GM11168 (cell line): Measurements from ENCODE around the gene SCNN1B.
"Not testable (repeated sequence)": the region's sequence is repeated elsewhere in the genome, so short reads cannot be mapped to it uniquely, and the experiment has no call there.

Experiments
- in situ Hi-C: fragments of 300-500 bp; cut with MboI; formaldehyde crosslinking; loops from one replicate; pipeline ENCODE4 v1.12.0; 2022; ENCODE audit warnings: low sequenced_read_pairs; ENCODE audit not compliant: unreplicated experiment

SCNN1B gene

DNA sequence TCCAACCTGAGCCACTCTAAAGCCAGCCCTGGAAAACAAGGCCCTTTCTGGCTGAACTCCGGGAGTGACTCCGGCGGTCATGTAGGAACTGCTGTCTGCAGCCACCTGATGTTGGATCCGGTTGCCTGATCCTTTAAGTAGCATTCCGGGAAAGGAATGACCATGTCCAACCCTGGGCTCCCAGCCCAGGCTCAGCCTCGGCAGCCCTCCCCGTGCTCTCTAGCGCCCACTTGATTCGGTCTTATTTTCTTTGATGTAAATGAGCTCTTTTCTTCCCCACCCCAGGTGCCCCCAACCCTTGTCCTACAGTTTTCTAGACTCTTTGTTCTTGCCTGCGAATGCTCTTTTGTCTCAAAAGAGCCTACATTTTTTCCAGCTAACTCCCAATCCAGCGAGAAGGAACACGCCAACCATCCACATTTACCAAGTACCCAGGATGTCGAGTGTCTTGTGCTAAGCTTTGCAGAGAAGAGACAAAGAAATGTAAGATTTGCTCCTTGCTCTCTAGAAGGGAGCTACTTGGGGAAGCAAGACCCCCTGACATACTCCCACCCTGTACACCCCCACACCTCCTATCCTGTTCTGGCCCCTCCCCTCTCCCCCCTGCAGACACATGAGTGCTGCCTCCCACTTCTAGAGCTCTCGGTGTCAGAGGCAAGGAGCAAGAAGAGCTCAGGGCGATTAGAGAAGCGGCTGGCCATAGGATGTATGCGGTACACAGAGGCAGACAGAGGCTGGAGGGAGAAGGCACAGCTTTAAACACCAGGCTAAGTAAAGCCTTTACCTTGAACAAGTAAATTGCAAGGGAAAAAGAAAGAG is 97.1 kb downstream of the SCNN1B start:
- in situ Hi-C loops: no loop called here

DNA sequence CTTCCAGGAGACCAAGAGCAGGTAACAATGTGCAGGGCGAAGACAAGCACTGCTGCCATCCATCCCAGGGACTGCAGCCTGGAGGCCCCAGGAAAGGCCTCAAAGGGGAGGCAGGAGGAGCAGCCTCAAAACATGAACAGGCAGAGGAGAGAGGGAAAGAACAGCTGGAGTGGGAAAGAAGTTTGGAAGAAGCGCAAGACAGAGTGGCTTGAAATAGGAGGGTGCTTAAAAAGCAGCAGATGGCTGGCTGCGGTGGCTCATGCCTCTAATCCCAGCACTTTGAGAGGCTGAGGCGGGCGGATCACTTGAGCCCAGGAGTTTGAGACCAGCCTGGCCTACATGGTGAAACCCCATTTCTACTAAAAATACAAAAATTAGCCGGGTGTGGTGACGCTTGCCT is 98.3 kb downstream of the SCNN1B start:
- in situ Hi-C loops: not testable (repeated sequence)

DNA sequence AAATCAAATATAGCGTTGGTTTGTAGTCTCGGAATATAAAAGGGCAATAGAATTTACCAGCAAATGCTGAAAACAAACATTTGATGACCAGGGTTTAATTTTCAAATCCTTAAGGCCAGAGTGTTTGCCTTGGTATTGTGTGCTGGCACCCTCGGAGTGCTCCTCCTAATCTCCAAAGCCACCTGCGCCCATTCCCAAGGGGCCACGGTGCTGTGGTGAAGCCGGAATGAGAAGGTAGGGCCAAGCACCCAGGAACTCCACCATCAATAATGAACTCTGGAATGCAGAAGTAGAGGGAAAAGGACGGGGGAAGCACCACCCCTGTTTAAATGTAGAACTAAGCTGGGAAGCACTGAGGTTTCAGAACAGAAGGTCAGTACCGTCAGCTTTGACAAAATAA is 99.0 kb downstream of the SCNN1B start:
- in situ Hi-C loops: no loop called here

DNA sequence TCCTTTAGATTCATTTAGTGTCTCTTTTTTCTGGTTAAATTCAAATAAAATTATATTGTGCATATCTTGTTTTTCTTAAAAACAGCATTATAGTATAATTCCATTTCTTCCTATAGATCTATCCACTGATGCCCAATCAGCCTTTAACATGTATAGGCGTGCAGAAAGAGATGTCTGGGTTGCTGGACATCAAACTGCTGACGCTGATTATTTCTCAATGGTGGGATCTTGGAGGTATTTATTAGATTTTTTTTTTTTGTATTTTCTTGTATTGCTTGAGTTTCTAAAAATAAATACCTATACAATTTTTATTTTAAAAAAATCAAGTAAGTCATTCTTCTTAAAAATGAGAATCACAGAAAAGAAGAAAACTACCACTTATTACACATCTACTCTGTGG is 100.0 kb downstream of the SCNN1B start:
- in situ Hi-C loops: no loop called here

DNA sequence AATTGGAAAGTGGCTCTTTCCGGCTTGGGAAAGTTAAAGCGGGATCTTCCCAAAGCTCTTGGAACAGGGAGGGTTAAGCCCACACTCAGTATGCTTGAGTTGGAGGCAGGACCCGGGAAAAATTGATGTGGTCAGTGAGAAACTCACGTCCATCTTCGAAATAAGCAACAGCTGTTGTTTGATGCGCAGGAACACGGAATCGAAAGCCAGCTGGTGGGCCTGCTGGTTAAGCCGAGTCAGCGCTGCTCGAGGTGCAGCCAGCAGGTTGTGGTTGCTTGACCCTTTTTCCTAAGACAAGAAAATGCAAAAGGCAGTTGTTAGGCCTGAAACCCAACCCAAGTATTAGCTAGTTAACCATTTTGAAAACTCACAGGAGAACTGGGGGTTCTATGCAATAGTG is 101.4 kb downstream of the SCNN1B start:
- in situ Hi-C loops: no loop called here

DNA sequence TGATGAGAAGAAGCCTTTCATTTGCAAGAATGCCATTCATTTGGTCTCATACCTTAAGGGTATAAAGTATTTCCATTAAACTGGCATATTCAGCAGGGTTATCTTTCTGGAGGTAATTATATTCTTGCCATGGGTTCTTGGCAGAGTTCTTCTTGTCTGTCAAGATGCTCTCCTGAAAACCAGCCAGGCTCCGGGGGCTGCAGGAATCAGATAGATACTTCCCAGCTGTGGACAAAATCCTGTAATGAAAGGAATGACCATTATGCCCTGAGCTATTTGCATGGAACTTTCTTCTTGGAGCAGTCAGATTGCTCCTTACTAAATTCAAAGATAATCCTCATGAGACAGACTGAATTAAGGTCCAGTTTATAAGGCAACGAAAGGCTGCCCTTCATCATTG is 103.9 kb downstream of the SCNN1B start:
- in situ Hi-C loops: no loop called here

DNA sequence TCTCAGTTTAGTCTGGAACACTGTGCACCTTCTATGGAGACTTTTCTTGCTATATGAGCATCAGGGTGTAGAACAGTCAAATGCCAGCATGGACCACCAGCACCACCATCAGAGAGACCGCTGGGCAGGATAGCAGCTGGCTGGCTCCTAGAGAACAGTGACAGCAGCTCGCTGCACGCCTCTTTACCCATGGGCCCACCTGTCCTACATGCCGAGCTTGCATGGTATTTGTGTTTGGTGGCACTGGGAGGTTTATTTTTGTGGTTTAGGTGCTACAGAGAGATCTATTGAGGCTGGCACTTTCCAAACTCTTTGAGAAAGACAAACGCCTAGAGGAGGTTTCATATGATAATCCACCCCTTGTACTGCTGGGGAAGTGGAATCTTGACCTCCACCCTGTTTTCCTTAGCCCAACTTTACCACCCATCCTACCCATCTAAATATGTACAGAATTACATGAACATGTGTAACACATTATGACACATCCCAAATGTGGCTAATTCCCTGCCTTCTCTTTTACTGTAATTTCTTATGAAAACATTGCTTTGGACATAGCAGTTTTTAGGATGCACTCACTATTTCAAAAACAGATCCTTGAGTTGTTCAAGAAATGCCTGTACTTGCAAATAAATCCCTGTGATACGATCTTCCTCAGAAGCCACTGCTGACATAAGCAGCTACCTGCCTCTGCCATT is 104.6 kb downstream of the SCNN1B start:
- in situ Hi-C loops: no loop called here

DNA sequence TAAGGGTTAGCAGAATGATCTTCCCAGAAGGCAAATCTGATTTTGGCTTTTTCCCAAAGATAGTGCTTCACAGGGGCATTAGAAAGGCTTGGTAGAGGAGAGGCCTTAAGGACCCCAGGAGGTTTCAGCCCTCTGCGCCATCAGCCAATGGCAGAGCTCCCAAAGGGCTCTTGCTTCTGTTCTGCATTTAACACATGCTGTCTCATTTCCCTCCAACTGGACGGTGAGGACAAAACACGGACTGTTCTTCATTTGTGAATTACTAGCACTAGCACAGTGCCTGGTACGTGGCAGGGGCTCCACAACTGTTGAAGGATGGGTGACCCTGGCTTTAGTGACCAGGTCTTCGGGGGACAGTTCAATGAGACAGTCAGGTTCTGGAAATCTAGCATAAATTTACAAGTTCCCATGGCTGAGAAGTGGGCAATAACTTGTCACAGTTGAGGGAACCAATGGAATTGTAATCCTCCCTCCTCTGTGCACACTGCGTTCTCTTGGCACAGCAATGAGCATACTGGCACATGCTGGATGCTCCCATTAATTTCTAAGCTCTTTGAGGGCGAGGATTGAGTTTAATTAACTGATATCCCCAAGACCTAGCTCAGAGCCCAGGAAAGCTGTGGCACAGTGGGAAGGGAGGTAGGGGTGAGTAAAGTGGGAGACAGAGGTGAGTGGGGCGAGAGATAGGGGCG is 105.5 kb downstream of the SCNN1B start:
- in situ Hi-C loops: no loop called here

DNA sequence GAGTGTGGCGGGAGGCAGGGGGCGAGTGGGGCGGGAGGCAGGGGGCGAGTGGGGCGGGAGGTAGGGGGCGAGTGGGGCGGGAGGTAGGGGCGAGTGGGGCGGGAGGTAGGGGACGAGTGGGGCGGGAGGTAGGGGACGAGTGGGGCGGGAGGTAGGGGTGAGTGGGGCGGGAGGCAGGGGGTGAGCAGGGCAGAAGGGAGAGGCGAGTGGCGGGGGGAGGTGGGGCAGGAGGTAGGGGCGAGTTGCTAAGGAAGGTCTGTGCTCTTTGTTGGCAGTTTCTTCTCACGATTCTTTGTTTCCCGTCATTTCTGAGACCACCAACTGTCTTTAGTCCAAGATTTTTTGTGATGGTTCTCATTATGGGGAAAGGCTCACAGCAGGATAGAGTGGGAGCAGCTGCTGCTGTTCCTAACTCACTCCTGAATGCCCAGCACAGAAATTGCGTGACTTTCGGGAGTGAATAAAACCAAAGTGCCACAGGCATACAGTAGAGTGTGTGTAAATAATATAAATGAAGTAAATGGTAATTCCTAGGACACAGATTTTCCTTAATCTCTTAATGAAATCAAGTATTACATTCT is 106.2 kb downstream of the SCNN1B start:
- in situ Hi-C loops: no loop called here

DNA sequence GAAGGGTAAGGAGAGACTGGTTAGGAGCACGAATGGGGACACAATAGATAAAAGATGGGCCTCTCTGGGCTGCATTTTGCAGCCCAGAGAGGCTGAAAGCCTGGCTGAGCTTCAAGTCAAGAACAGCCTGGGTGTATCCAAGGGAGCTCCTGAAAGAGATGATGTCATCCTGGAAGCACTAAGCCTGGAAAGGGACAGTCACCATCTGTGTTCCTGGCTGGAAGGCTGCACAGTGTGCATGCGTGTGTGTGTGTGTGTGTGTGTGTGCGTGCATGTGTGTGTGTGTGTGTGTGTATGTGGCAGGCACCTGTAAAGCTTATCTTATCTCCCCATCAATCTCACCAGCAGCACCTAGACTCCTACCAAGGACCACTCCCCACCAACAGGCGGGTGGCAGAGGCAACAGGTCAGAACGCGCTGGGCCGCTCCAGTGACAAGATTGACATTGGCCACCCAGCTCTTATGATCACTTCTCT is 106.8 kb downstream of the SCNN1B start:
- in situ Hi-C loops: no loop called here

DNA sequence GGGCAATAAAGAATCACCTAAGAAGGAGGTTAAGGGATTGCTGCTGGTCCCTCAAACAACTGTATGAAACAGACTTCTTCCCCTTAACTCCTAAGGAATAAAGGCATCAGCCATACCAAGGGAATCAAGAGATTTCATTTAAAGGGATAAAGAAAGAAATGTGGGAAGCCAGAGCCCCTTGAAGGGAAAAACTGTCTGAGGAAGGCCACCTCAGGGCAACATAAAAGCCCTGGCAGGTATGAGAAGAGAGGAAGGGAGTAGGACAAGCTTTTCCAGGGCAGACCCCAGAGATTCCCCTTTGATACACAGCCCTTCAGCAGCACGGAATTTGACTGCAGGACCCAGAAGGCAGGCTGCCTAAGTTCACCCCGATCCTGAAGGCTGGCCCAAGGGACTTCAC is 107.4 kb downstream of the SCNN1B start:
- in situ Hi-C loops: no loop called here

DNA sequence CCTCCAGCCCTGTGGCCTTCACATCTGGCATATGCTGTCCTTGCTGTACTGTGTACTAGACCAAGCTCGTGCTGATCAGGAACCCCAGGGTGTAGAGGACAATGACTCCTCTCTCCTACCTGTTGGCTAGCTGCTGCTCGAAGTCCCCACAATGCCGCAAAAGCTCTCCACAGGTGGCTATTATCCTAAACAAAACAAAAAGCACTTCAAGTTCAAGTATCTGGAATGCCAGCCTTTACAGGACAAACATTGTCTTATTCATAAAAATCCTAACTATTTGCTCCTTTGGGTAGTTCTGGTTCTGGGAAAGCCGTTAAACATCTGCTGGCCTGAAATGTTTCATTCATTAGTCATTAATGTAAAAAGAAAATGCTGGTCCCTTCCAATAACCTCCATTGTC is 108.1 kb downstream of the SCNN1B start:
- in situ Hi-C loops: no loop called here

DNA sequence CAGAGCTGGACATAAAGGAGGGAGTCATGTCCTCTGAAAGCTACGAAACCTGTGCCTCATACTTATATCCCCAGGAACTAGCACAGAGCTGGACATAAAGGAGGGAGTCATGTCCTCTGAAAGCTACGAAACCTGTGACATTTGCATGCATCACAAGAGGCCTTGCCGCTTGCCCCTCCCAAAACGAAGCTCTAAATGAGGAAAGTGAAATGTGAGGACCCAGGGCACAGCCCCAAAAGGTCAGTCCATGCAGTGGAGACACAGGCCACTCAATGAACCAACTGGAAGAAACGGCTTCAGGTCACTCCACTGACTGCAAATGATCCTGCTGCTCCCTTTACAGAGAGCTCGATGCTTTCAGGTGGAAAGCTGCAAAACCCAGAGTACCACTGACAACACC is 112.6 kb downstream of the SCNN1B start:
- in situ Hi-C loops: no loop called here

DNA sequence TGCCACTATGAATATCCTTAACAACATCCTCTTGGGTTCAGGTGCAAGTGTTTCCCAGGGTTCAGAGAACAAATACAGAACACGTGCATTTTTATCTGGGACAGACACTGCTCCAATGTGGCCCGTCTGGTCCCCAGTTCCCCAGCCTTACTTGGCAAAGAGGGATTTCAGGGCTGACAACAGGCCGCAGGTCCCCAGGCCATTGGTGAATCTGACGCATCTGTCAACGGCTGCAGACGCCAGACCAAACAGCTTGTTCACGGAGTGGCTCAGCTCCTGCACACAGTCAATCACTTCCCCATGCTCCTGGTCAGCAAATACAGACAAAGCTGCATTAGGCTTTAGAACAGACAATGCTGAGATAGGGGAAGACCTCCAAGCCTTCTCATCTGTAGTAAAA is 114.7 kb downstream of the SCNN1B start:
- in situ Hi-C loops: no loop called here

DNA sequence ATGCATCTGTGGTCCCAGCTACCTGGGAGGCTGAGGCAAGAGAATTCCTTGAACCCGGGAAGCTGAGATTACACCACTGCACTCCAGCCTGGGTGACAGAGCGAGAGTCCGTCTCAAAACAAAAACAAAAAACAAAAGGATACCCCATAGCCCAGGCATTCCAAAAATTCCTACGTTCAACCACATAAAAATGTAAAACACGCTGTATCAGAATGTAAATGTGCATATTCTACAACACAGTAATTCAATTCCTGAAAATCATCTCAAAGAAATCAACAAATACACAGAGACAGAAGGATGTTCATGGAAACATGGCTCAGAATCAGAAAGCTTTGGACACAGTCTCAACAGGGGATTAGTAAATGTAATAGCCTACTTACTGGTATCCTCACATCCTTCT is 117.9 kb downstream of the SCNN1B start:
- in situ Hi-C loops: no loop called here

DNA sequence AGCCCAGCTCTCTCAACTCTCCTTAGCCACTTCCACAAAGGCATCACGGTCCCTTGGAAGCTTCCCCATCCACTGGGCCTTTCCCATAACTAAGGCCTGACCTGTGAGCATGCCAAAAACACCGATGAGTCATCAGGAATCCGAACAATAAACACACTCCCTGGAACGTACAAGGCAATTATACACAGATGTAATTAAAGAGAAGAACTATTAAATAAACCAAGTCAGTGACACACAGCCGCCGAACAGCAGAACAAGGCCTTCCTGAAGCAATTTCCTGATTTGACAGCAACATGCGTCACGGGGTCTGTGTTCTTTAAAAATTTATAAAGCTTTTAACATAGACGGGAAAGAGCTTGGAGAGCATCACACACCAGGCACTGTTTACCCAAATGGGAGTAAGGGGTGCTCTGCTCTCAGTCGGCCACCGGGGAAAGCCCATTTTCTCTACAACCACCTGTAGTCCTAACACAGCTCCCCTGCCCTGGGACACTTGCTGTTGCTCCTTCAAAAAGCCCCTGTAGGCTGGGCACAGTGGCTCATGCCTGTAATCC is 121.5 kb downstream of the SCNN1B start:
- in situ Hi-C loops: no loop called here

DNA sequence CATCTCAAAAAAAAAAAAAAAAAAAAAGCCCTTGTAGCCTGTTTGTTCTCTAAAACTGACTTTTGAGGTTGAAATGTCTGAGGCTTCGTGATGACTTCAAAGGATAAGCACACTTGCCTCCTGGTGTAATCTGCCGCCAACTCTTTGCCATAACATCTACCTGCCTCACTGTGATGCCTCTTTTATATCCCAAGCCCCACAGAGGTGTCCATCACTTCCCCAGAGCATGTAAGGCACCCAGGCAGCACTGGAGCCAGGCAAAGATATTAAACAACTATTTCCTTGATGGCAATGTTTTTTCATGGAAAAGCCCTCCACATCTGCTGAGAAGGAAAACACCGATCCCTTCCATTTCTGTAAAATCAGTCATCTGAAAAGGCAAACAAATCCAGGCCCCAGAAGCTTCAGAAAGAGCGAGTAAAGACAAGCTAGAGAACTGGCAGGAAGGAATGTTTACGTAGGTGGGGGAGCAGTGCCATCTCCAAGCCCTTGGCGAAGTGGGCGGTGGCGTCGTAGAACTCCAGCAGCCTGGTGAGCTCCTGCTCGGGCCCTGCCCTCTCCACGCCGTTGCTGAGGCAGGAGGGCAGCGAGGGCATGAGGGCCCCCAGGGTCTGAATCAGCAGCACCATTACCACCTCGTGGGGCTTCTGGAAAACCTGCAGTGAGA is 122.3 kb downstream of the SCNN1B start:
- in situ Hi-C loops: no loop called here

DNA sequence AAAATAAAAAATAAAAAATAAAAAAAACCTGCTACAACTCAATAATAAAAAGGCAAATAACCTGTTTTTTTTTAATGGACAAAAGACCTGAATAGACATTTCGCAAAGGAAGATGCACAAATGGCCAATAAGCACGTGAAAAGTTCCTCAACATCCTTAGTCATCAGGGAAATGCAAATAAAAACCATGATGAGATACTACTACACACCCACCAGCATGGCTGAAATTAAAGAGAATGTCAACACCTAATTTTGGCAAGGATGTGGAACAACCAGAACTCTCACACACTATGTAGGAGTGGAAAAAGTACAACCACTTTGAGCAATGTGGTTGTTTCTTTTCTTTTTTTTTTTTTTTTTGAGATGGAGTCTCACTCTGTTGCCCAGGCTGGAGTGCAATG is 126.2 kb downstream of the SCNN1B start:
- in situ Hi-C loops: no loop called here
